ENCODE data around the gene CDH4.

GRCh38 chr20:61708891-61709290 is 456.8 kb downstream of the CDH4 start:
- TF ChIP-seq POLR2AphosphoS5 (IDR thresholded peaks at IDR 0.05; ENCODE audit: low read depth): no peak
- TF ChIP-seq, protein P1, sequence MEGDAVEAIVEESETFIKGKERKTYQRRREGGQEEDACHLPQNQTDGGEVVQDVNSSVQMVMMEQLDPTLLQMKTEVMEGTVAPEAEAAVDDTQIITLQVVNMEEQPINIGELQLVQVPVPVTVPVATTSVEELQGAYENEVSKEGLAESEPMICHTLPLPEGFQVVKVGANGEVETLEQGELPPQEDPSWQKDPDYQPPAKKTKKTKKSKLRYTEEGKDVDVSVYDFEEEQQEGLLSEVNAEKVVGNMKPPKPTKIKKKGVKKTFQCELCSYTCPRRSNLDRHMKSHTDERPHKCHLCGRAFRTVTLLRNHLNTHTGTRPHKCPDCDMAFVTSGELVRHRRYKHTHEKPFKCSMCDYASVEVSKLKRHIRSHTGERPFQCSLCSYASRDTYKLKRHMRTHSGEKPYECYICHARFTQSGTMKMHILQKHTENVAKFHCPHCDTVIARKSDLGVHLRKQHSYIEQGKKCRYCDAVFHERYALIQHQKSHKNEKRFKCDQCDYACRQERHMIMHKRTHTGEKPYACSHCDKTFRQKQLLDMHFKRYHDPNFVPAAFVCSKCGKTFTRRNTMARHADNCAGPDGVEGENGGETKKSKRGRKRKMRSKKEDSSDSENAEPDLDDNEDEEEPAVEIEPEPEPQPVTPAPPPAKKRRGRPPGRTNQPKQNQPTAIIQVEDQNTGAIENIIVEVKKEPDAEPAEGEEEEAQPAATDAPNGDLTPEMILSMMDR (IDR thresholded peaks at IDR 0.05; ENCODE audit: insufficient read depth, low read length): no peak
- no peak for TF ChIP-seq GABPA (IDR thresholded peaks at IDR 0.05; ENCODE audit: low read depth)
